Measurements from ENCODE around the gene DPY19L3. TPM values are rescaled to one million over a fixed set of nuclear protein-coding genes. Genes with fewer than 3 reads are reported as not detected.
A peak's percentile ranks its signal among the peaks of the same experiment; 100 is the strongest.

Gene DPY19L3
- 10 to 100 TPM; 13.0 to 13.6 TPM for total RNA-seq

DNA sequence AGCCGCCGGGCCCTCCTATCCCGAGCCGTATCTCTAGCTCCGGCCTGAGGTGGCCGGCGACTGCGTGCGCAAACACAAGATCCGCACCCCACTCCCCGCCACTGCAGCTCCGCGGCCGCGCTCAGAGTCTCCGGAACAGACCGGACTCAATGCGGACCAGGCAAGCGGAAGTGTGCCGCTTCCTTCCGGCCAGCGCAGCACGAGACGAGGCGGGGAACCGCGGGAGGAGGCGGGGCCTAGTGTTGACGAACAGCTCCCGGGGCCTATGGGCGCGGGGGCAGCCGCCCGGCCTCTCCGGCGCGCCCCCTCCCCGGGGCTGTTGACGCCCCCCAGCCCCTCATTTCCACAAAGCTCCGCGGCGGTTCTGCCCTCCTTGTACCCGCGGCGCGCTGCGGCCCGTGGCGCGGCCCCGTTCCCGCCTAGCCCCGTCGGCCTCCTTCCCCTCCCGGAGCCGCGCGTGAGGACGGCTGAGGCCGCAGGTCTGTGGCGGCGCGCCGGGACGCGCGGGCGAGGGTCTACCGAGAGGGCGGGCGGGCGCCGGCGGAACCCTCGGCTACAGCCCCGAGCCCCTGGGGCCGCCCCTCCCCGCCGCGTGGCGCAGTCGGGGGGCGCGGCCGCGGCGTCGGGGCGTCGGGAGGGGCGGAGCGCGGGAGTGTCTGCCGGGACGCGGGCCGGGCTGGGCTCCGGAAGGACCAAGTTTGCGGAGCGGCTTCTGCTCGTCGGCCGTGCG lies at the start of gene DPY19L3:
Gene DPY19L3 (plus strand): TSS at position 340 of the 730 bp plus-strand sequence. CDS start 2,484 bp downstream, outside the sequence.
- Mint-ChIP-seq H3K9me3 (ENCODE audit: insufficient read depth) (no peaks in the 10 kb centered on the region), H3K27me3 (ENCODE audit: low read depth) (no peaks in the 10 kb centered on the region), H3K27ac (peak within 1 kb of the TSS; percentile 93), H3K4me1 (ENCODE audit: low read depth) (peaks cover 17% of the 10 kb centered on the region), H3K4me3 (peak within 1 kb of the TSS; percentile 81), H3K36me3 (ENCODE audit: low read depth) (peaks cover 17% of the 10 kb centered on the region)
- DNase-seq (peak; percentile 93), ATAC-seq (peak; percentile 95)
- POLR2A ChIA-PET = interaction anchor here (0.5 to 2.8 kb wide), 18 partner anchors 10 to 854 kb away, joined by 3 to 15 read pairs (median 4); partner anchors contain the start of genes PDCD5 and ZNF507
- CTCF ChIA-PET = interaction anchor here (0.8 to 1.3 kb wide), 3 partner anchors 16 to 50 kb away, joined by 3 to 5 read pairs (median 3); no protein-coding TSS in a partner anchor

GRCh38 chr19:32357720-32358119 lies 47.9 kb upstream of the DPY19L3 start:
- no peak for ATAC-seq
- H3K9me3 Mint-ChIP-seq (ENCODE audit: insufficient read depth) = no peaks in the 10 kb centered on the region
- no peak for DNase-seq
- CTCF ChIA-PET = interaction anchor here (1.0 to 1.2 kb wide), 3 partner anchors 10 to 48 kb away, joined by 3 to 5 read pairs (median 3); partner anchors contain the start of gene DPY19L3
- peaks cover under 1% of the 10 kb centered on the region for H3K4me1 Mint-ChIP-seq (ENCODE audit: low read depth)
- H3K27me3 Mint-ChIP-seq (ENCODE audit: low read depth) = no peaks in the 10 kb centered on the region
- H3K4me3 Mint-ChIP-seq = no peak overlapping the region
- H3K36me3 Mint-ChIP-seq (ENCODE audit: low read depth) = peaks cover 73% of the 10 kb centered on the region
- POLR2A ChIA-PET = no interaction called here
- H3K27ac Mint-ChIP-seq = no peak overlapping the region

DNA sequence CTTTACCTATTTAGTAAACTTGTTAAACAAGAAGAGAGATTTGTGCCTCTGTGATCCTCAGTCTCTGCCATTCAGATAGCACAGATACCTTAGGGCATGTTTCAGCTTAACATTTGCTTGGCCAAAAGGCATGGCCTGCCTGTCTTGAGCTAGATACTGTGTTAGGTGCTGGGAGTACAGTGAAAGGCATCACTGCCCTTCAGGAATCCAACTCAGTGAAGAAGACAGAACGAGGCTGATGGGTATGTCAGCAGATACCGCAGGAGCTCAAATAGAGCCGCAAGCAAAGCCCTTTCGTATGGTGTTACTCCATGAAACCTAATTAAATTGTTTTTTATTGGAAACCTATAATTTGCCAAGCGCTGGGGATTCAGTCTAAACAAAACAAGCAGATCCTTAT lies 47.2 kb upstream of the DPY19L3 start:
- no peaks in the 10 kb centered on the region for H3K9me3 Mint-ChIP-seq (ENCODE audit: insufficient read depth)
- no peak for DNase-seq
- H3K36me3 Mint-ChIP-seq (ENCODE audit: low read depth) = peaks cover 70% of the 10 kb centered on the region
- no peaks in the 10 kb centered on the region for H3K27me3 Mint-ChIP-seq (ENCODE audit: low read depth)
- H3K4me3 Mint-ChIP-seq = no peak overlapping the region
- ChIA-PET POLR2A (no interaction called here), CTCF (interaction anchor here (0.8 to 1.1 kb wide), 2 partner anchors 12 to 29 kb away, joined by 3 read pairs; no protein-coding TSS in a partner anchor)
- H3K27ac Mint-ChIP-seq = no peak overlapping the region
- no peaks in the 10 kb centered on the region for H3K4me1 Mint-ChIP-seq (ENCODE audit: low read depth)
- no peak for ATAC-seq

GRCh38 chr19:32359581-32359980 lies 46.0 kb upstream of the DPY19L3 start:
- CTCF ChIA-PET = interaction anchor here (0.8 kb wide), 1 partner anchor 19 kb away, joined by 3 read pairs; no protein-coding TSS in a partner anchor
- H3K9me3 Mint-ChIP-seq (ENCODE audit: insufficient read depth) = no peaks in the 10 kb centered on the region
- no peaks in the 10 kb centered on the region for H3K4me1 Mint-ChIP-seq (ENCODE audit: low read depth)
- POLR2A ChIA-PET = no interaction called here
- no peaks in the 10 kb centered on the region for H3K27me3 Mint-ChIP-seq (ENCODE audit: low read depth)
- no peak overlapping the region for H3K27ac Mint-ChIP-seq
- peaks cover 68% of the 10 kb centered on the region for H3K36me3 Mint-ChIP-seq (ENCODE audit: low read depth)
- no peak overlapping the region for H3K4me3 Mint-ChIP-seq
- no peak for ATAC-seq
- DNase-seq = no peak

GRCh38 chr19:32361574-32362317 lies 43.8 kb upstream of the DPY19L3 start:
- DNase-seq (no peak), ATAC-seq (no peak)
- no peak overlapping the region for H3K27ac Mint-ChIP-seq
- no peaks in the 10 kb centered on the region for H3K9me3 Mint-ChIP-seq (ENCODE audit: insufficient read depth)
- CTCF ChIA-PET = no interaction called here
- peaks cover 71% of the 10 kb centered on the region for H3K36me3 Mint-ChIP-seq (ENCODE audit: low read depth)
- no peaks in the 10 kb centered on the region for H3K27me3 Mint-ChIP-seq (ENCODE audit: low read depth)
- POLR2A ChIA-PET = no interaction called here
- H3K4me3 Mint-ChIP-seq = no peak overlapping the region
- H3K4me1 Mint-ChIP-seq (ENCODE audit: low read depth) = no peaks in the 10 kb centered on the region

DNA sequence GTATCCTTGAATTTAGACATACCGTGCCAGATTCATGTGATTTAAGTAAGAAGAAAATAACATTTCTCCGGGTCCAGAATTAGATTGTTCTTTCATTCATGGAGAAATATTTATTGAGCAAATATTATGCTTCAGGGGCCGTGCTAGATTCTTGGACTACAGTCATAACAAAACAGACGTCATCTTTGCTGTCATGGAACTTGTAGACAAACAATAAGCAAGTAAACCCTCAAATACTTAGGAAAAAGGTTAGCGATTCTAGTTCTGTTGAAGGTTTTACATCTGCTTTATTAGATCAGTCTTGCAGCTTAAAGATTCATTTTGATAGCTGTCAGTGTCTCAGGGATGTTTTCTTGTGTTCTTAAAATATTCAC lies 43.3 kb upstream of the DPY19L3 start:
- DNase-seq = no peak
- no peak for ATAC-seq
- no peak overlapping the region for H3K27ac Mint-ChIP-seq
- ChIA-PET CTCF (no interaction called here), POLR2A (no interaction called here)
- H3K4me1 Mint-ChIP-seq (ENCODE audit: low read depth) = no peaks in the 10 kb centered on the region
- no peaks in the 10 kb centered on the region for H3K9me3 Mint-ChIP-seq (ENCODE audit: insufficient read depth)
- H3K36me3 Mint-ChIP-seq (ENCODE audit: low read depth) = peaks cover 73% of the 10 kb centered on the region
- no peak overlapping the region for H3K4me3 Mint-ChIP-seq
- H3K27me3 Mint-ChIP-seq (ENCODE audit: low read depth) = no peaks in the 10 kb centered on the region

DNA sequence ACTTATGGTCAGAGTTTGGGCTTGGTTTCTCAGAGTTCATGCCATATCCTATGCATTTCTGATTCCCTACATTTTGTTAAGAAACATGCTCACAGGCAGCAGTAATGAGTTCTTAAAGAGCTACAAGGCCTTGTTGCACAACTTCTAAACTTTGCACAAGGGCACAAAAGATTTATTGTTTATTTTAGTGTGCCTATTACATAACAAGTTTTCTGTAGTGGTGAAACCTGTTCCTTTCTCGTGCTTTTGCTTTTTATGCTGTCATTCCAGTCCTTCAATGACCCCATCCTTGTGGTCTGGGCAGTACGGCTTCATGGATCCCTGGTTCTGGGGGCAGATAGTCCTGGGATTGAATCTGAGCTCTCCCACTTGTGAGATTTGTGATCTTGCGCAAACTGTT lies 42.4 kb upstream of the DPY19L3 start:
- Mint-ChIP-seq H3K27ac (no peak overlapping the region), H3K4me1 (ENCODE audit: low read depth) (no peaks in the 10 kb centered on the region)

DNA sequence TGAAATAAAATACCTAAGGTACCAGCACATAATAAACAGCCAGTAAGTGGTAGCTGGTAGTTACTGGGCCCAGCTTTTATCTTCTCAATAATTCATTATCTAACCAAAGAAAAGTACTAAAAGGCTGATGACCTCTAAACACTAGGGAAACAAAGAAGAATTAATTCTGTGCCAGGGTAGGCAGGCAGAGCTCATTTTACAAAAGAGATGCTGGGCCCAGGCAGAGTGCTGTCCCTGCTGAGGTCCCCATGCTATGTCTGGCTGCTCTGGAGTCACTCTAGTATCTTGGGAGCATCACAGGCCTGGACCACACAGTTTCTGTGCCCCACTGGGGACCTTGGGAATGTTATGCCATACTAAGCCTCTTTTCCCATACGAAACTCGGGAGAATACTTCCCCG lies 41.9 kb upstream of the DPY19L3 start:
- ChIA-PET POLR2A (interaction anchor here (0.5 to 1.3 kb wide), 2 partner anchors 22 to 42 kb away, joined by 3 to 4 read pairs; partner anchors contain the start of gene DPY19L3), CTCF (interaction anchor here (0.9 kb wide), 1 partner anchor 15 kb away, joined by 3 read pairs; no protein-coding TSS in a partner anchor)
- H3K4me1 Mint-ChIP-seq (ENCODE audit: low read depth) = no peaks in the 10 kb centered on the region
- no peaks in the 10 kb centered on the region for H3K9me3 Mint-ChIP-seq (ENCODE audit: insufficient read depth)
- no peaks in the 10 kb centered on the region for H3K27me3 Mint-ChIP-seq (ENCODE audit: low read depth)
- ATAC-seq (no peak), DNase-seq (no peak)
- no peak overlapping the region for H3K4me3 Mint-ChIP-seq
- H3K36me3 Mint-ChIP-seq (ENCODE audit: low read depth) = peaks cover 76% of the 10 kb centered on the region
- no peak overlapping the region for H3K27ac Mint-ChIP-seq

More for the DNA sequence above, 42.4 kb upstream of the DPY19L3 start:
- Mint-ChIP-seq H3K36me3 (ENCODE audit: low read depth) (peaks cover 78% of the 10 kb centered on the region), H3K9me3 (ENCODE audit: insufficient read depth) (no peaks in the 10 kb centered on the region), H3K27me3 (ENCODE audit: low read depth) (no peaks in the 10 kb centered on the region), H3K4me3 (no peak overlapping the region)
- DNase-seq (no peak), ATAC-seq (no peak)
- ChIA-PET CTCF (no interaction called here), POLR2A (interaction anchor here (0.5 to 1.3 kb wide), 2 partner anchors 23 to 42 kb away, joined by 3 to 4 read pairs; partner anchors contain the start of gene DPY19L3)

GRCh38 chr19:32364040-32364439 lies 41.5 kb upstream of the DPY19L3 start:
- no peak overlapping the region for H3K27ac Mint-ChIP-seq
- CTCF ChIA-PET = interaction anchor here (0.9 kb wide), 1 partner anchor 14 kb away, joined by 3 read pairs; no protein-coding TSS in a partner anchor
- peaks cover 73% of the 10 kb centered on the region for H3K36me3 Mint-ChIP-seq (ENCODE audit: low read depth)
- ATAC-seq (no peak), DNase-seq (no peak)
- H3K27me3 Mint-ChIP-seq (ENCODE audit: low read depth) = no peaks in the 10 kb centered on the region
- POLR2A ChIA-PET = interaction anchor here (1.3 kb wide), 1 partner anchor 42 kb away, joined by 4 read pairs; the partner anchor contains the start of gene DPY19L3
- no peak overlapping the region for H3K4me3 Mint-ChIP-seq
- H3K4me1 Mint-ChIP-seq (ENCODE audit: low read depth) = no peaks in the 10 kb centered on the region
- no peaks in the 10 kb centered on the region for H3K9me3 Mint-ChIP-seq (ENCODE audit: insufficient read depth)

- Mint-ChIP-seq H3K27me3 (ENCODE audit: low read depth) (no peaks in the 10 kb centered on the region), H3K9me3 (ENCODE audit: insufficient read depth) (no peaks in the 10 kb centered on the region), H3K36me3 (ENCODE audit: low read depth) (peaks cover 79% of the 10 kb centered on the region), H3K27ac (no peak overlapping the region), H3K4me1 (ENCODE audit: low read depth) (no peaks in the 10 kb centered on the region), H3K4me3 (no peak overlapping the region)
- ChIA-PET POLR2A (no interaction called here), CTCF (no interaction called here)
- ATAC-seq (no peak), DNase-seq (no peak)
These were observed 38.5 kb upstream of the DPY19L3 start for GRCh38 chr19:32367063-32367462.

DNA sequence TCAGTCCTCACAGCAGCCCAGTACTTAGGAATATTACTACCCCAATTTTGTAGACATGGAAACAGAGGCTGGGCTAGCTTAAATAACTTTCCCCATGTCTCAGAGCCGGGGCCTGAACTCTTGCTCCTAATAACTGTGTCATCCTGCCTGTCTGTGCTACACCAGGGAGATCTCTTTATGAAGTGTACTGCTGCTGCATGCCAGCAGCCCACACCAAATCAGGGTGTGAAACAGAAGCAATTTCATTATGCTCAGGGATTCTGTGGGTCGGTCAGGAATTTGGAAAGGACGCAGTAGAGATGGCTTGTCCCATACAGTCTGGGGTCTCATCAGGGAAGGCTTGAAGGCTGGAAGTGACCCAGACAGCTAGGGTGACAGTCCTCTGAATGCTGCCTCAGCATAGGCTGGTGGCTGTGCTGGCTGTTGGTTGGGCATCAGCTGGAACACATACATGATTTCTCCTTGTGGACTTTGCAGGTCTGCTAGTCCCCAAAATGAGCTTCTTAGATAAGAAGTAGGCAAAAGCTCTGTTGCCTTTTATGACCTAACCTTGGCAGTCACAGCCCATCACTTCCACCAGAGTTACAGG lies 37.5 kb upstream of the DPY19L3 start:
- Mint-ChIP-seq H3K36me3 (ENCODE audit: low read depth) (peaks cover 81% of the 10 kb centered on the region), H3K4me1 (ENCODE audit: low read depth) (no peaks in the 10 kb centered on the region), H3K9me3 (ENCODE audit: insufficient read depth) (no peaks in the 10 kb centered on the region), H3K27me3 (ENCODE audit: low read depth) (no peaks in the 10 kb centered on the region), H3K27ac (no peak overlapping the region), H3K4me3 (no peak overlapping the region)
- DNase-seq = no peak
- no peak for ATAC-seq
- CTCF ChIA-PET = no interaction called here
- POLR2A ChIA-PET = interaction anchor here (0.9 to 1.3 kb wide), 2 partner anchors 22 to 37 kb away, joined by 3 to 5 read pairs; partner anchors contain the start of gene DPY19L3

Measured in activated CD8-positive, alpha-beta T cell treated with anti-CD3 and anti-CD28 coated beads, Interleukin-2, amount 10 ng/mL, durations not matched to agents 7 days and 5 days (primary cell).